ENCODE results near the gene MIEF1.

- TF ChIP-seq CTCF (IDR thresholded peaks at IDR 0.05) (no peak), POLR2A (IDR thresholded peaks at IDR 0.05) (no peak)
These were observed 28.0 kb downstream of the MIEF1 start for GRCh38 chr22:39530116-39530515.

Measured in lower leg skin (tissue), 3 donors.